Thyroid gland (tissue), 4 donors: ENCODE measurements around the gene LUC7L.

Experiments used
- POLR2A ChIP-seq, 2 donors: fragments of 450-650 bp; IDR thresholded peaks; one replicate each; pipeline ENCODE4 v1.6.1; 2017; ENCODE audit warnings: antibody characterized with exemption in 2 of 2, mild to moderate bottlenecking in 2 of 2, moderate library complexity in 1 of 2
- TF ChIP-seq, protein P1 (sequence below), 6 experiments: fragments of 200-600 bp in 3 of 6; fragments of 450-650 bp in 3 of 6; sonication (generic) in 3 of 6; IDR thresholded peaks; one replicate each; pipeline ENCODE4 v1.5.1; 2016 to 2019; ENCODE audit warnings: antibody characterized with exemption in 6 of 6, mild to moderate bottlenecking in 2 of 6, inconsistent platforms in 1 of 6, moderate library complexity in 1 of 6

DNA sequence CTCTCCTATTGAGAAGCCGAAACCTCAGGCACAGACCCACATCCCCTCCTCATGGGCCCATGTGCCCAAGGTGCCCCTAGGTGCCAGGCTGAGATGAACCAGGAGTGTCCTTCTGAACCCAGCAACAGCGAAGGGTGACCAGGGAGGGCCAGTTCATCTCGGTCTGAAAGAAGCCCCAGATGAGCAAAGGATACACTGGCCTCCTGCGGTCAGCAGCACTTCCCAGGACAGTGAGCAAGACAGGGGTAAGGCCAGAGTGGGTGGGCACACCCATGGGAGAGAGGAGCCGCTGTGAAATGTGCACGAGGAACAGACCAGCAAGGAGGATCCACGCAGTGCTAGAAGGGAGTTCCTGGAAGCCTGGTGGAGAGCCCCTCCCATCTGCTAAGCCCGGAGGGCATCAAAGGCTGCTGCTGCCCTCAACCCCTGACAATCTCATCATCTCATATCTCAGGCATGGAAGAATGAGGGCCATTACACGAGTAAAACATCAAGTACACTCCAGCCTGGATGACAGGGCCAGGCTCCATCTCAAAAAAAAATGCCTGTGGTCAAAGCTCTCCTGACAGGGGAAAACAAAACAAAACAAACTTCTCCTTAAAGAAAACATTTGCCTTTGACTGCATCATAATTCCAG, 80.1 kb downstream of the LUC7L start:
- no peak for TF ChIP-seq POLR2A (IDR thresholded peaks at IDR 0.05)
- TF ChIP-seq, protein P1, sequence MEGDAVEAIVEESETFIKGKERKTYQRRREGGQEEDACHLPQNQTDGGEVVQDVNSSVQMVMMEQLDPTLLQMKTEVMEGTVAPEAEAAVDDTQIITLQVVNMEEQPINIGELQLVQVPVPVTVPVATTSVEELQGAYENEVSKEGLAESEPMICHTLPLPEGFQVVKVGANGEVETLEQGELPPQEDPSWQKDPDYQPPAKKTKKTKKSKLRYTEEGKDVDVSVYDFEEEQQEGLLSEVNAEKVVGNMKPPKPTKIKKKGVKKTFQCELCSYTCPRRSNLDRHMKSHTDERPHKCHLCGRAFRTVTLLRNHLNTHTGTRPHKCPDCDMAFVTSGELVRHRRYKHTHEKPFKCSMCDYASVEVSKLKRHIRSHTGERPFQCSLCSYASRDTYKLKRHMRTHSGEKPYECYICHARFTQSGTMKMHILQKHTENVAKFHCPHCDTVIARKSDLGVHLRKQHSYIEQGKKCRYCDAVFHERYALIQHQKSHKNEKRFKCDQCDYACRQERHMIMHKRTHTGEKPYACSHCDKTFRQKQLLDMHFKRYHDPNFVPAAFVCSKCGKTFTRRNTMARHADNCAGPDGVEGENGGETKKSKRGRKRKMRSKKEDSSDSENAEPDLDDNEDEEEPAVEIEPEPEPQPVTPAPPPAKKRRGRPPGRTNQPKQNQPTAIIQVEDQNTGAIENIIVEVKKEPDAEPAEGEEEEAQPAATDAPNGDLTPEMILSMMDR (IDR thresholded peaks at IDR 0.05) = no peak
